WTC11 (cell line): Measurements from ENCODE around the gene DLG5.

ENCODE experiments used
- CBFB ChIP-seq: sonication (generic); formaldehyde crosslinking; IDR thresholded peaks from 2 replicates; pipeline ENCODE4 v1.8.1; 2022; ENCODE audit warnings: mild to moderate bottlenecking, low read depth, missing genetic modification reagents
- ELF4 ChIP-seq: sonication (generic); formaldehyde crosslinking; IDR thresholded peaks from 2 replicates; pipeline ENCODE4 v1.8.1; 2022; ENCODE audit warnings: low read depth, mild to moderate bottlenecking, moderate library complexity, missing genetic modification reagents
- ESRRA ChIP-seq: sonication (generic); formaldehyde crosslinking; IDR thresholded peaks from 2 replicates; pipeline ENCODE4 v1.8.1; 2022; ENCODE audit warnings: mild to moderate bottlenecking, missing genetic modification reagents, borderline replicate concordance
- FOXJ3 ChIP-seq: sonication (generic); formaldehyde crosslinking; IDR thresholded peaks from 2 replicates; pipeline ENCODE4 v1.9.0; 2021; ENCODE audit warnings: missing genetic modification reagents, mild to moderate bottlenecking, borderline replicate concordance
- NFATC4 ChIP-seq: fragments of 250-450 bp; sonication (Bioruptor Pico); IDR thresholded peaks from 2 replicates; pipeline ENCODE4 v1.9.0; 2021; ENCODE audit warnings: mild to moderate bottlenecking
- NR3C1 ChIP-seq: sonication (generic); formaldehyde crosslinking; conservative IDR thresholded peaks from 2 replicates; pipeline ENCODE4 v1.8.1; 2023; ENCODE audit warnings: low read depth, mild to moderate bottlenecking, missing genetic modification reagents
- TF ChIP-seq, protein P1 (sequence below): fragments of 200-600 bp; IDR thresholded peaks from 2 replicates; pipeline ENCODE4 v1.8.0; 2022; ENCODE audit warnings: antibody characterized with exemption
- TF ChIP-seq, protein P2 (sequence below): sonication (generic); formaldehyde crosslinking; IDR thresholded peaks from 2 replicates; pipeline ENCODE4 v1.8.0; 2022; ENCODE audit warnings: mild to moderate bottlenecking, missing genetic modification reagents
- TF ChIP-seq, protein P3 (sequence below): sonication (generic); formaldehyde crosslinking; IDR thresholded peaks from 2 replicates; pipeline ENCODE4 v1.8.1; 2023; ENCODE audit warnings: mild to moderate bottlenecking, moderate library complexity, missing genetic modification reagents
- TF ChIP-seq, protein P4 (sequence below): sonication (generic); formaldehyde crosslinking; IDR thresholded peaks from 2 replicates; pipeline ENCODE4 v1.8.0; 2023; ENCODE audit warnings: mild to moderate bottlenecking, missing genetic modification reagents
- TF ChIP-seq, protein P5 (sequence below): sonication (generic); formaldehyde crosslinking; IDR thresholded peaks from 2 replicates; pipeline ENCODE4 v1.8.1; 2022; ENCODE audit warnings: mild to moderate bottlenecking, missing genetic modification reagents, moderate library complexity, borderline replicate concordance
- TF ChIP-seq, protein P6 (sequence below): fragments of 250-450 bp; sonication (Bioruptor Pico); IDR thresholded peaks from 2 replicates; pipeline ENCODE4 v1.9.0; 2021; ENCODE audit warnings: moderate library complexity, mild to moderate bottlenecking, inconsistent platforms, borderline replicate concordance
- TF ChIP-seq, protein P7 (sequence below): sonication (generic); formaldehyde crosslinking; IDR thresholded peaks from 2 replicates; pipeline ENCODE4 v1.8.1; 2022; ENCODE audit warnings: low read depth, missing genetic modification reagents, borderline replicate concordance

DNA sequence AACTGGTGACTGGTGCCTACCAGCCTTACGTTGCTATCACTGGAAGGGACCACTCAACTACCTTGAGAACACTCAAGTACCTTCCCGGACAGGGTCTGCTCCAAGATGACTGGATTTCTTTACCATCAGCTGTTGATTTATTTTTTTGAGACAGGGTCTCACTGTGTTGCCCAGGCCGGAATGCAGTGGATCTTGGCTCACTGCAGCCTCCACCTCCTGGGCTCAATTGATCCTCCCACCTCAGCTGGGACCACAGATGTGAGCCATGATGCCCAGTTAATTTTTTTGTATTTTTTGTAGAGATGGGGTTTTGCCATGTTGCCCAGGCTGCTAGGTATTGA, 45.2 kb upstream of the DLG5 start:
- TF ChIP-seq NR3C1 (no peak), FOXJ3 (CRISPR knock-in tag) (no peak), ESRRA (CRISPR knock-in tag) (no peak), ELF4 (CRISPR knock-in tag) (no peak), CBFB (CRISPR knock-in tag) (no peak), NFATC4 (CRISPR knock-in tag) (no peak)
- TF ChIP-seq, protein P1, sequence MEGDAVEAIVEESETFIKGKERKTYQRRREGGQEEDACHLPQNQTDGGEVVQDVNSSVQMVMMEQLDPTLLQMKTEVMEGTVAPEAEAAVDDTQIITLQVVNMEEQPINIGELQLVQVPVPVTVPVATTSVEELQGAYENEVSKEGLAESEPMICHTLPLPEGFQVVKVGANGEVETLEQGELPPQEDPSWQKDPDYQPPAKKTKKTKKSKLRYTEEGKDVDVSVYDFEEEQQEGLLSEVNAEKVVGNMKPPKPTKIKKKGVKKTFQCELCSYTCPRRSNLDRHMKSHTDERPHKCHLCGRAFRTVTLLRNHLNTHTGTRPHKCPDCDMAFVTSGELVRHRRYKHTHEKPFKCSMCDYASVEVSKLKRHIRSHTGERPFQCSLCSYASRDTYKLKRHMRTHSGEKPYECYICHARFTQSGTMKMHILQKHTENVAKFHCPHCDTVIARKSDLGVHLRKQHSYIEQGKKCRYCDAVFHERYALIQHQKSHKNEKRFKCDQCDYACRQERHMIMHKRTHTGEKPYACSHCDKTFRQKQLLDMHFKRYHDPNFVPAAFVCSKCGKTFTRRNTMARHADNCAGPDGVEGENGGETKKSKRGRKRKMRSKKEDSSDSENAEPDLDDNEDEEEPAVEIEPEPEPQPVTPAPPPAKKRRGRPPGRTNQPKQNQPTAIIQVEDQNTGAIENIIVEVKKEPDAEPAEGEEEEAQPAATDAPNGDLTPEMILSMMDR = no peak
- TF ChIP-seq, protein P2, sequence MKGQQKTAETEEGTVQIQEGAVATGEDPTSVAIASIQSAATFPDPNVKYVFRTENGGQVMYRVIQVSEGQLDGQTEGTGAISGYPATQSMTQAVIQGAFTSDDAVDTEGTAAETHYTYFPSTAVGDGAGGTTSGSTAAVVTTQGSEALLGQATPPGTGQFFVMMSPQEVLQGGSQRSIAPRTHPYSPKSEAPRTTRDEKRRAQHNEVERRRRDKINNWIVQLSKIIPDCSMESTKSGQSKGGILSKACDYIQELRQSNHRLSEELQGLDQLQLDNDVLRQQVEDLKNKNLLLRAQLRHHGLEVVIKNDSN (CRISPR knock-in tag) = no peak
- TF ChIP-seq, protein P3, sequence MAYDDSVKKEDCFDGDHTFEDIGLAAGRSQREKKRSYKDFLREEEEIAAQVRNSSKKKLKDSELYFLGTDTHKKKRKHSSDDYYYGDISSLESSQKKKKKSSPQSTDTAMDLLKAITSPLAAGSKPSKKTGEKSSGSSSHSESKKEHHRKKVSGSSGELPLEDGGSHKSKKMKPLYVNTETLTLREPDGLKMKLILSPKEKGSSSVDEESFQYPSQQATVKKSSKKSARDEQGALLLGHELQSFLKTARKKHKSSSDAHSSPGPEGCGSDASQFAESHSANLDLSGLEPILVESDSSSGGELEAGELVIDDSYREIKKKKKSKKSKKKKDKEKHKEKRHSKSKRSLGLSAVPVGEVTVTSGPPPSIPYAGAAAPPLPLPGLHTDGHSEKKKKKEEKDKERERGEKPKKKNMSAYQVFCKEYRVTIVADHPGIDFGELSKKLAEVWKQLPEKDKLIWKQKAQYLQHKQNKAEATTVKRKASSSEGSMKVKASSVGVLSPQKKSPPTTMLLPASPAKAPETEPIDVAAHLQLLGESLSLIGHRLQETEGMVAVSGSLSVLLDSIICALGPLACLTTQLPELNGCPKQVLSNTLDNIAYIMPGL (CRISPR knock-in tag) = no peak
- TF ChIP-seq, protein P4, sequence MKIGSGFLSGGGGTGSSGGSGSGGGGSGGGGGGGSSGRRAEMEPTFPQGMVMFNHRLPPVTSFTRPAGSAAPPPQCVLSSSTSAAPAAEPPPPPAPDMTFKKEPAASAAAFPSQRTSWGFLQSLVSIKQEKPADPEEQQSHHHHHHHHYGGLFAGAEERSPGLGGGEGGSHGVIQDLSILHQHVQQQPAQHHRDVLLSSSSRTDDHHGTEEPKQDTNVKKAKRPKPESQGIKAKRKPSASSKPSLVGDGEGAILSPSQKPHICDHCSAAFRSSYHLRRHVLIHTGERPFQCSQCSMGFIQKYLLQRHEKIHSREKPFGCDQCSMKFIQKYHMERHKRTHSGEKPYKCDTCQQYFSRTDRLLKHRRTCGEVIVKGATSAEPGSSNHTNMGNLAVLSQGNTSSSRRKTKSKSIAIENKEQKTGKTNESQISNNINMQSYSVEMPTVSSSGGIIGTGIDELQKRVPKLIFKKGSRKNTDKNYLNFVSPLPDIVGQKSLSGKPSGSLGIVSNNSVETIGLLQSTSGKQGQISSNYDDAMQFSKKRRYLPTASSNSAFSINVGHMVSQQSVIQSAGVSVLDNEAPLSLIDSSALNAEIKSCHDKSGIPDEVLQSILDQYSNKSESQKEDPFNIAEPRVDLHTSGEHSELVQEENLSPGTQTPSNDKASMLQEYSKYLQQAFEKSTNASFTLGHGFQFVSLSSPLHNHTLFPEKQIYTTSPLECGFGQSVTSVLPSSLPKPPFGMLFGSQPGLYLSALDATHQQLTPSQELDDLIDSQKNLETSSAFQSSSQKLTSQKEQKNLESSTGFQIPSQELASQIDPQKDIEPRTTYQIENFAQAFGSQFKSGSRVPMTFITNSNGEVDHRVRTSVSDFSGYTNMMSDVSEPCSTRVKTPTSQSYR (CRISPR knock-in tag) = no peak
- TF ChIP-seq, protein P5, sequence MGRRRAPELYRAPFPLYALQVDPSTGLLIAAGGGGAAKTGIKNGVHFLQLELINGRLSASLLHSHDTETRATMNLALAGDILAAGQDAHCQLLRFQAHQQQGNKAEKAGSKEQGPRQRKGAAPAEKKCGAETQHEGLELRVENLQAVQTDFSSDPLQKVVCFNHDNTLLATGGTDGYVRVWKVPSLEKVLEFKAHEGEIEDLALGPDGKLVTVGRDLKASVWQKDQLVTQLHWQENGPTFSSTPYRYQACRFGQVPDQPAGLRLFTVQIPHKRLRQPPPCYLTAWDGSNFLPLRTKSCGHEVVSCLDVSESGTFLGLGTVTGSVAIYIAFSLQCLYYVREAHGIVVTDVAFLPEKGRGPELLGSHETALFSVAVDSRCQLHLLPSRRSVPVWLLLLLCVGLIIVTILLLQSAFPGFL (CRISPR knock-in tag) = no peak
- TF ChIP-seq, protein P6, sequence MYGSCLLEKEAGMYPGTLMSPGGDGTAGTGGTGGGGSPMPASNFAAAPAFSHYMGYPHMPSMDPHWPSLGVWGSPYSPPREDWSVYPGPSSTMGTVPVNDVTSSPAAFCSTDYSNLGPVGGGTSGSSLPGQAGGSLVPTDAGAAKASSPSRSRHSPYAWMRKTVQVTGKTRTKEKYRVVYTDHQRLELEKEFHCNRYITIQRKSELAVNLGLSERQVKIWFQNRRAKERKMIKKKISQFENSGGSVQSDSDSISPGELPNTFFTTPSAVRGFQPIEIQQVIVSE (CRISPR knock-in tag) = no peak
- TF ChIP-seq, protein P7, sequence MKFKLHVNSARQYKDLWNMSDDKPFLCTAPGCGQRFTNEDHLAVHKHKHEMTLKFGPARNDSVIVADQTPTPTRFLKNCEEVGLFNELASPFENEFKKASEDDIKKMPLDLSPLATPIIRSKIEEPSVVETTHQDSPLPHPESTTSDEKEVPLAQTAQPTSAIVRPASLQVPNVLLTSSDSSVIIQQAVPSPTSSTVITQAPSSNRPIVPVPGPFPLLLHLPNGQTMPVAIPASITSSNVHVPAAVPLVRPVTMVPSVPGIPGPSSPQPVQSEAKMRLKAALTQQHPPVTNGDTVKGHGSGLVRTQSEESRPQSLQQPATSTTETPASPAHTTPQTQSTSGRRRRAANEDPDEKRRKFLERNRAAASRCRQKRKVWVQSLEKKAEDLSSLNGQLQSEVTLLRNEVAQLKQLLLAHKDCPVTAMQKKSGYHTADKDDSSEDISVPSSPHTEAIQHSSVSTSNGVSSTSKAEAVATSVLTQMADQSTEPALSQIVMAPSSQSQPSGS (CRISPR knock-in tag) = no peak
